GM19351 (cell line): ENCODE measurements around the gene HIVEP3.
A peak's percentile ranks its signal among the peaks of the same experiment; 100 is the strongest.

ENCODE experiments used
- ATAC-seq: cut with Tn5 transposase; IDR thresholded peaks from one replicate; pipeline ENCODE4 v1.9.1; 2021; ENCODE audit warnings: mild to moderate bottlenecking, moderate library complexity; ENCODE audit not compliant: unreplicated experiment

HIVEP3 gene

DNA sequence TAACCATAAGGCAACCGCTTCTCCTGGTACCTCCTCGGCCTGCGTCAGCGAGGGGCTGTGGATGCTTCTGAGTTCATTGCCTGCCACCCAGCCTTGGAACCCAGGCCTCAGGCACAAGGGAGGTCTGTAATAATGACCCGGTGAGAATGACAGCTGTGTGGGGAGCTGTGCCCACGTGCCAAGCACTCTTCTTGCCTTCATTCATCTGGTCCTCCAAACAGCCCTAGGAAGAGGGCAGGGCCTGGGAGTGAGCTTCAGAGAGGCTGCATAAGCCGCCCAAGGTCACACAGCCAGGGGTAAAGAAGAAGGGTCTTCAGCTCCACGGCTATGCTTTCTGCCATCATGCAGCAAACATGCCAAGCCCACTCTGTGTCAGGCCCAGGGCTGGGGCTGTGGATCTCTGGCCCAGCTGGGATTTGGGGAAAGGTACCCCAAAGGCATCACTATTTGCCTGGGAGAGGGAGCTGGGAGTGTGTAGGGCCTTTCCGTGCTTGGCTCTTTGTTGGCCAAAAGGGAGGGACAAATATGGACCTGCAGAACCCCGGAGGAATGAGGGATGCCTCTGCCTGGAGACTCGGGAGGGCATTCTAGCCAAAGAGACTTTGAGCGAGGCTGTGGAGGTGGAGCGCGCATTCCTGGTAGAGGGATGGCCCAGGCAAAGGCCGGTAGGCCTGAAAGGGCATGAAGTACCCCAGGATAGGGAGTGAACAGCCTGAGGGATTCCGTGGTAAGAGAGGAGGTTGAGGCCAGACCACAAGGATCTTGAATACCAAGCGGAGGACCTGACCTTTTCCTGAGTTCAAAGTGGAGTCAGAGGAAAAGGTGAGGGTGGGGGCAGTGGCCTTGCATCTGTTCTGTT, 424.1 kb downstream of the HIVEP3 start:
- no peak for ATAC-seq

DNA sequence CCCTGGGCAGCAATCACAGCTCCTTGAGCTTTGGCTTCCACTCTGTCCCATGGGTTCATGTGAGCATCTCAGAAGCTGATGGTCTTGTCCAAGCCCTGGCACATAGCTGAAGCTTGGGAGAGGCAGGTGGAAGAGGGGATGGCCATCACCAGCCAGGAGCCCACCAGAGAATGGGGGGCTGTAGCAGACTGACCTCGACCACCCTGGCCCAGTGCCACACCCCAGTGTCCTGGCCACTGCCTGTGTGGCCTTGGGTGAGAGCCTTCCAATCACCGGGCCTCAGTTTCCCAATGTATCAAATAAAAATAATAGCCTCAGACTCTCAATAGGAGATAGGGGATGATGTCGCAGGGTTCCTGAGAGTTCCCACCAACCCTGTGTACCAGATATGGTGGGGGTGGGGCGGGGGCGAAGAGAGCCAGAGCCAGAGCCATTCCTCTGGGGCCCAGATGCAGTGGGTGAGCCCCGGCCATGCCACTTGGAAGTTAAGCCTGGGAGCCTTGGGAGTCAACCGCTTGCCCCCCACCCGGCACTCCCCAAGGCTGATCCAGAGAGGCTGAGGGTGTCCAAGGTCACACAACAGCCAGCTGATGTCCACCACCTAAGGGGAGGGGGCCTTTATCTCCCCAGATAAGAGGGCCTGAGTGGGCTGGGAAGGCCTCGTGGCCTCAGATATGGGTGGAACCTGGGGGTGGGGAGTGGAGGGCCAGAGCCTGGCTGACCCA, 424.9 kb downstream of the HIVEP3 start:
- ATAC-seq, result no peak

DNA sequence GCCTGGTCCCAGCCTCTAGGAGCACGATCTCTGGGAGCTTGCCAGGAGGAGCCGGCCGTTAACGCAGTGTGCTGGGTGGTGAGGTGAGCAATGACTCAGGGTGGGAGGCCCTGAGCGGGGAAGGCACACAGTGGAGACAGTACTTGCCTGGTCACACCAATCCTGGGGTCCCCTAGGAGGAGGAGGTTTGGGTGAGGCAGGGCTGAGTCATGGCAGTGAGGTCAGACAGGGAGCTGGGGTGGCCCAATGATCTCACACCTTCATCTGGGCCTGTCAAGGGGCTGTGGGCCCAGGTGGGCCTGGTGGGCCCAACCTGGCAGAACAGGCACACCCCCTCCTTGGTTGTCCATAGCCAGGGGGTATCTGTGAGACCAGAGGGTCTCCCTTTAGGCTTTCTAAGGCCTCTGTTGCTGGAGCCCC, 425.6 kb downstream of the HIVEP3 start:
- no peak for ATAC-seq

DNA sequence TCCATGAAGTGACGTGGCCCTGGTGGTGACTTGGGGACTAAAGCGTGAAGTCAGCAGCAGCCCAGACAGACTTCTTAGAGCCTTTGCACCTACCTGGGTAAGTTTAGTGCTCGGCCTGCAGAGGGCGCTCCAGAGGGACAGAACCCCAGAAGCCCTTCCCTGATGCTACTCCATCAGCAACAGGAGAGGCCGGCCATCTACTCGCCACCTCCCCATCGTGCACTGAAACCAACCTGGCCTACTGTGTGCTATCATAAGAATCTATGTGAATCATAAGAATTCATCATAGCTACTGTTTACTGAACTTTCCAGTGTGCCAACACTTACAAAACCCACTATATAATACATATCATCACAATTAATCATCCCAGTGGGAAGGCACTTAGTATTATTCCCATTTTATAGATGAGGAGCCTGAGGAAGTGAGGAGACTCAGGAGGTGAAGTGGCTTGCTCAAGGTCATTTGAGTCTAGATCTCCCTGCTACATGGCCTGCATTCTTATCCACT, 426.3 kb downstream of the HIVEP3 start:
- ATAC-seq, result no peak

DNA sequence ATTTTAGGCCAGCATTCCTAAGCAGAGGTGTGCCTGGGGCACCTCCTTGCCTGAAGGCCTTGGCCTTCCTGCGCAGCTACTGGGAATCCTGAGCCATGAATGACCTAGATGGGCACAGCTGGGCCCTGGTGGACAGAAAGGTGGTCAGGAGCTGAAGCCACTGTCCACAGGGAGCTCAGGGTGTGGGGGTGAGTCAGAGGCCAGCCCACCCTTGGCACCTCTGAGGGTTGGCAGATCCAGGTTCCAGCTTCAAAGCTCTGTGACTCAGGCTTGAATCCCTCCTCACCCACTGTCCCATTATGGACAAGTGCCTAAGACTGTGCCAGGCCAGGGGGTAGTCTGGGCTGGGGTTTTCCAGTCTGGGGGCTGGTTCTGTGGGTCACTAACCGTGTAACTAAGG, 427.8 kb downstream of the HIVEP3 start:
- ATAC-seq, result no peak

DNA sequence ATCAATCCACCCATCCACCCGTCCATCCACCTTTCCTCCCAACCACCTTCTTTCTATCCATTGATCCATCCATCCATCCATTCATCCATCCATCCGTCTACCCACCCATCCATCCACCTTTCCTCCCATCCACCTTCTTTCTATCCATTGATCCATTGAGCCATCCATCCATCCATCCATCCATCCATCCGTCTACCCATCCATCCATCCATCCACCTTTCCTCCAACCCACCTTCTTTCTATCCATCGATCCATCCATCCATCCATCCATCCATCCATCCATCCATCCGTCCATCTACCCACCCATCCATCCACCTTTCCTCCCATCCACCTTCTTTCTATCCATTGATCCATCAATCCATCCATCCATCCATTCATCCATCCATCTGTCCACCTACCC, 429.2 kb downstream of the HIVEP3 start:
- ATAC-seq, result no peak

DNA sequence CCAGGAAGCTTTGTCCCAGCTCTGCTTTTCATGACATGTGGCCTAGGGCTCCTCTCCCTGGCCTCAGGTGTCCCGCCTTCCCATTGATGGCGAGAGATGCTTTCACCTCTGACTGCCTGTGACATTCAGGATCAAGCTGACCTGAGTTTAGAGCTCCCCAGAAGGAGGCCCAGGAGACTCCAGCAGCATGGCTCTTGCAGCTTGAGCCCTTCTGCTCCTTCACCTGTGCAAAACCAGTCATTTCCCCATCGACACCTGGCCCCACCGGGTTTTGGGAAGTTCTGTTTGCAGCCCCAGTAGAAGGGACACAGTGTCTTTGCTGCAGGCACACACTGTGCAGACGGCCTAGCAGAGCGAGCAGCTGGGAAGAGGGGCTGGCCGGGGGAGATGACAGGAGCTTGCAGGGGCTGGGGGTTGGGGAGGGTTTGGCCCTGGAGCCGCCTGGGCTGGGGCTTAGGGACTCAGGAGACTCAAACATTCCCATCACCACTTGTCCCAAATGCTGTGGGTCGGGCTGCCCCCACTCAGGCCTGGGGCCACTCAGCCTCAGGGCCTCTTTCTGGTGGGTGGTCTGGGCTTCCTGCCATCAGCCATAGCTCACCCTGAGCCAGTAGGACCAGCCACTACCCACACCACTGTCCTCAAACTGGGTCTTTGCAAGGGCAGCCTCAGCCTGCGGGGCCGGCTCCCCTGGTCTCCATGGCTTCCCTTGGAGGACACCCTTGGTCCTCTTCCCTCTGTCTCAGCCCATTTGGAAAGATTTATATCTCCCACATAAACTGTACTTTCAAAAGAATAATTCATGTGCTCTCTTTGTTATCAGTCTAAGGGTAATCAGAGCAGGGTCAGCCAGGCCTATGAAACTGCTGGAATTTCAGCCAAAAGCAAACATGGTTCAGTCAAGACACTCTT, 430.4 kb downstream of the HIVEP3 start:
- ATAC-seq, result no peak

DNA sequence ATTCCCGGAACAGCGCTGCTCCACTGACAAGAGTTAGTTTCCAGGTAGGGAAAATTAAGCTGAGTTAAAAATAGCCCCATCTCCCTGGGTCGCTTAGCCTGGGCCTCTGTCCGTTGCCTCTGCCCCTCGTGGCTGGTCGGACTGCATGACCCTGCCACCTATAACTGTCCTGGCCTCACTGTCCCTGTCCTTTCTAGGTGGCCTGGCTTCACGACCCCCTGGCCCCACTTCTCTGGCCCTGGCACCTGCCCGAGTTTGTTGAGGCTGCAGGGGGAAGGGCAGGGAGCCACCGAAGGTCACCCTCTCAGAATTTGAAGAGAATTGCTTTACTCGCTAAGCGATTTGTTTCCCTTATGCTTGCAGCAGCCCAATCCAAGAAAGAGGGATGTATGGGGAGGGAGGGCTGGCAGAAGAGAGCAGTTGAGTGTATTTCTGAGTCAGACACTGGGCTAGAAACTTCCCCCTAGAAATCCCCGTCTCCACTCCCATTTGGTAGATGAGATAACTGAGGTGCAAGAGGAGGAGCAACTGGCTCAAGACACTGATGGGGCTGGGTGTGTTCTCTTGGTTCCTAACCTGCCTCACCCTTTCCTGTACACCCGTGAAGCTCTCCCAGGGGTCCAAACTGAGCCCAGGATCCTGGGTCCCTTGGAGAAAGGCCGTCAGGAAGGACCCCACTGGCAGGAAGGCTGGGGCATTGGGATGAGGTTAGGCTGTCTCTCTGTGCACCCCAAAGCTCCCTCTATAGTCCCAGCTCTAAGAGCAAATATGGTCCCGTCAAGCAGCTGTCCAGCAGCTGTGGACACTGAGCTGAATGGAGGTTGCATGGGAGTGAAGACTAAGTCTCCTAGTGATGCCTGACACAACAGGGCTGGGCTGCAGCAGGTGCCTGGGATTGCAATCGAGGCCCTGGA, 431.3 kb downstream of the HIVEP3 start:
- ATAC-seq, result peak; percentile 52

DNA sequence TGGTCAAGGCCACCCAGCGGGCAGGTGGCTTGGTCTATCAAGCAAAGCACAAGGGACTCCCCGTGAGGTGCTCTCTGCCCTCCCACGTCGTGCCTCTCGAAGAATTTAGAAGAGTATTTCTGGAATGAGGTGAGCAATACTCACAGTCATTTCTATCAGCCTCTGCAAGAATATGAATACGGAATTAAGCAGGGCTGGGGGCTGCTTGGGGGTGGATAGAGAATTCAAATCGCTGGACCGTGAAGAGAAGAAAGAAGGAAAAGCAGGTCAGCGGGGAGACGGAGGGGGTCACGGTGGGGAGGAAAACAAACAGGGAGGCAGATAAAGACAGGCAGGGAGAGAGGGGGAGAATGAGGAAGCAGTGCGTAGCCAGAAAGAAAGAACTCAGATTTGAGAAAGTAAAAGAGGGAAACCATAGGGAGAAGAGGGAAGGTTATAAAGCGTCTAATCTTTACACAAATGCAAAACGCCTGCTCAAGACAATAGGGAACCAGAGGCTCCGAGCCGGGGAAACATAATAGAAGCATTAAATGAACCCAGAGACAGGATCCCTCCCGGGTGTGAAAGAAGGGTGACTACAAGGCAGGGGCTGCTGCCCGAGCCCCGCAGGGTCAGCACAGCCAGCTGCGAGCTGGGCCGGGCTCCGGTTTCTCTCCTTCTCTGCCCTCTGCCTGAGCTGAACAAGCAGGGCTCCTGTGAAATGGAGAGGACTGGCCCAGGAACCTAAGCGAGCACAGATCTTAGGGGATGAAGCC, 432.2 kb downstream of the HIVEP3 start:
- ATAC-seq, result no peak

DNA sequence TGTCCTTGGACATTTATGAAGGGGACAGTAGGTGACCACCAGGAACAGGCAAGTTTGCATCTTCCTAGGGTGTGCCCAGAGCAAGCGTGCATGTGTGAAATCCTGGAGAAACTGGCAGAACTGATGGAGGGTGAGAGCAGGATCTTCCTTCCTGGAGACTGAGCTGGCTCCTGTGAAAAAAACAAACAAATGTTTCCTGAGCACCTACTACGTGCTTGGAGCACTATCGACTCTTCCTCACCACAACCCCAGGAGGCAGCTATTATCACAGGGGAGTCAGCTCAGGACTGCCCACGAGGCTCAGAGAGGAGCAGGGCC, 432.7 kb downstream of the HIVEP3 start:
- ATAC-seq, result no peak

DNA sequence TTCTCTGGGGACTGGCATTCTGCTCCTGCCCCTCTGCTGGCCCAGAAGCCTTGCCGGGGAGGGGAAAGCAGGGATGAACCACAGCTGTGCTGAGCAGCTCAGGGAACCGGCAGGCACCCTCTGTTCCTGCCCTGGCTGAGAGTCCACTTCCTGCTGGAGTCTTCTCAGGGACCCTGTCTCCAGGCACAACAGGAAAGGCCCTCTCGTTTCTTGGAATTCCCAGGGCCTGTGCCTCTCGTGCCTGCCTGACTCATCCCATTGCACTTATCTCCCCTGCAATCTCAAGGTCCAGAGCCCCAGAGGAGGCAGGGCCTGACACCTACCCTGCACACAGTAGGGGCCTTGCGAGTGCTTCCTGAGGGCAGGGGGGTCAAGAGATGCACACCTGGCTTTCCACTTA, 433.1 kb downstream of the HIVEP3 start:
- no peak for ATAC-seq

DNA sequence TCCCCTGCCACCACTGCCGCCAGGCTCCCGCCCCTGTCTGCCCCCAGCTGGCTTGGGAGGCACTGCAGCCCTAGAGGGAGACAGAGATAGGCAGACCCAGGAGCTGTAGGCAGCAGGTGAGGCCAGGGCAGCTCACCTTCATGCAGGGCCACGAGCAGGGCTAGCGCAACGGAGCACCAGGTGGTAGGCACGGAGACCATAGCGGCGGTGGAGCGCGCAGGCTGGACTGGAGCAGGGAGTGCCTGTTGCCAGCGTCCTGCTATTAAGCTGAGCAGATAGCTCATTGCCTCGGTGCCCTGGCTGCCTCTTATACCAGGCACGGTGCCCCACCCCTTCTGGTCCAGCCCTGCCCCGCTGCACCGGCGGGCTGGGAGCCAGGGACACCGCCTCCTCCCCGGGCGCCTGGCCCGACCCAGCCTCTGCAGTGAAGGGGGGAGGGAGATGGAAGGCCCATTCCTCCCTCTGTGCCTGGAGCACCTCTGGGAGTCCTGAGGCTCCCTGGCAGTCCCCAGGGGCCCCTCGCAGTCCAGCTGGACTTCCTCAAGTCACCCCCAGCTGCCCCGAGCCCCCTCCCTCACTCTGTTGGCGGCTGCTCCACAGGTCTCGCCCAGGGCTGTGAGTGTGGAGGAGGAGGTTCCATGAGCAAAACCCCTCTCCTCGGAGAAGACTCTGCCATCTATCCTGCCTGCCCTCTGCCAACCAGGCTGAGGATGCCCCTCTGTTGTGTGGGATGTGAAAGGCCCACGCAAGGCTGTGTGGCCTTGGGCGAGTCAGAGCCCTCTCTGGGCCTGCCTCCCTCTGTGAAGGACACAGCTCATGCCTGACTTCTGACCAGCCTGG, 434.1 kb downstream of the HIVEP3 start, which contains the start of gene EDN2:
TSS of gene EDN2 (minus strand) at position 282 of the 840 bp plus-strand sequence. CDS start at position 200, 82 bp downstream.
- no peak for ATAC-seq

DNA sequence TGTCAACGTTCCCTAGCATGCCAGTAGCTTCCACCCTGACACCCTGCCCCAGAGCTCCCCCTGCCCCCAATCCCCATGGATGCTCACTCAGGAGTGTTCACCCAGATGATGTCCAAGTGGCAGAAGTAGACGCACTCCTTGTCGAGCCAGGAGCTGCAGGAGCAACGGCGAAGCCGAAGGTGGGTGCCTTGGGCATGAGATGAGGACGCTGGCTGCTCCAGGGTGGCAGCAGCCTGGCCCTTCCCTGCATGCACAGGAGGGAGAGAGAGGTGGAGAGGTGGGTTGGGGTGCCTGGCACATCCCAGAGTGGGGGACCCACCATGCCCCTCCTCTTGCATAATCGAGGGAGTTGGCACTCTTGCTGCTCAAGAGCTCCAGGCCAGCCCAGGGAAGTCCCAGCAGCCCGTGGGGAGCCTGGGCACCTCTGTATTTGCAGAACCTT, 434.7 kb downstream of the HIVEP3 start:
- ATAC-seq, result no peak

DNA sequence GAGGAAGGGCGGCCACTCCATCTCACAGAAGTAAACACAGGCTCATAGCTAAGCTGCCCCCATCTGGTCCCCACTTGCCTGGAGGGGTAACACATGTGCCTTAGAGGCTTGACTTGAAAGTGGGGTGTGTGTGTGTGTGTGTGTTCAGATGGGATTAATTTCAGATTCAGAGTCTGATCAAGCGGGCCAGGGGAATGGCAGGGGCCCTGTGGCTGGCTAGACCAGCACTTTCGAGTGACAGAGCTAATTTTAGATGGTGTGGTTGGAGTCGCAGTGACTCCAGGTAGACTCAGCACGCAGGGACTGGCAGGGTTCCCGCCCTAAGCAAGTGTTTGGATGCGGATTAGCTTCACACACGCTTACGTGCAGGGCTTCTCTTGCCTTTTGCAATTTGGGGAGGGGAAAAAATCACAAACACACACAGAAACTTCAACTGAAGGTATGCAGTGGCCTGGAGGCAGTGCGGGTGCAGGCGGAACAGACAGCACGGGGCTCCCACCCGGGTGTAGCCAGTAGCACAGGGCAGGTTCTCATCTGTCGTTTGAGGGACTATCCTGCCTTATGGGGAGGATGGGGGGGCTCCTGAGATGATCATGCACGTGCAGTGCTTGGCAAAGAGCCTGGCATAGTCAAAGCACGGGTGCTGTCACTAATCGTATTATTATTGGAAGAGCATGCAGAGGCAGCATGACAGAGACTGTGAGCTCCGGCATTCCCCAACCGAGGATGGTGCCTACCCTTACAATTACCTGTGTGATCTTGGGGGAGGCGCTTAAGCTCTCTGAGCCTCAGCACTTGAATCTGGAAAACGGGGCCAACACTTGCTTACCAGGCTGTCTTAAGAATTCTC, 435.5 kb downstream of the HIVEP3 start:
- ATAC-seq, result no peak

DNA sequence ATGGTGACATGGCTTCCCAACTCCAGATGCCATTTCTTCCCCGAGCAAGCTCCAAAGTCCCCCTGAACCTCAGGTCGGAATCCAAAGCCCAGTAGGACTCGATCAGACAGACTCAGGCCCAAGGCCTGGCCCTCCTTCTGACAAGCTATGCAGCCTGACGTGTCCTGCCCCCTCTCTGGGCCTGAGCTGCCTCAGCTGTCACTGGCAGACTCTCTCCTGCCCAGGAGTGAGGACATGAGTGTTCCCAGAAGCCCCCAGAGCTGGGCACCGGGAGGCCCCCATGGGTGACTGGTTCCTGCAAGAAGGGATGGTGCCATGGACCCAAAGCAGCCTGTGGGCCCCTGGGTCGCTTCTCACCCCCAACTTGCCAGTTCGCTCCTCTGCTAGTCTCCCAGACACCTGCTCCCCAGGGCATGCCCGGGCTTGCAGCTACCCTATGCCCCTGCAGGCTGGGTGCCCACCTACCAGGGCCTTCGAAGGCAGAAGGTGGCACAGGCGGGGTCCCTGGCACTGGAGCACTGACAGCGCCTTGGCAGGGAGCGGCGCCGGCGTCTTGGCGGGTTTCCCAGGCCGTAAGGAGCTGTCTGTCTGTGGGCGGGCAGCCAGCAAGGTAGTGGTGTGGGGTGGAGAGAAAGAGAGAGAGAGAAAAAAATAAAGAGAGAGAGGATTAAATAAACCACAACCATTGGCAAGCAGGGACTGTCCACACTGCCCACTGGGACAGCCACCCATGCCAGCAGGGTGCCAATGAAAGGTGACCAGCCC, 436.5 kb downstream of the HIVEP3 start:
- ATAC-seq, result no peak

DNA sequence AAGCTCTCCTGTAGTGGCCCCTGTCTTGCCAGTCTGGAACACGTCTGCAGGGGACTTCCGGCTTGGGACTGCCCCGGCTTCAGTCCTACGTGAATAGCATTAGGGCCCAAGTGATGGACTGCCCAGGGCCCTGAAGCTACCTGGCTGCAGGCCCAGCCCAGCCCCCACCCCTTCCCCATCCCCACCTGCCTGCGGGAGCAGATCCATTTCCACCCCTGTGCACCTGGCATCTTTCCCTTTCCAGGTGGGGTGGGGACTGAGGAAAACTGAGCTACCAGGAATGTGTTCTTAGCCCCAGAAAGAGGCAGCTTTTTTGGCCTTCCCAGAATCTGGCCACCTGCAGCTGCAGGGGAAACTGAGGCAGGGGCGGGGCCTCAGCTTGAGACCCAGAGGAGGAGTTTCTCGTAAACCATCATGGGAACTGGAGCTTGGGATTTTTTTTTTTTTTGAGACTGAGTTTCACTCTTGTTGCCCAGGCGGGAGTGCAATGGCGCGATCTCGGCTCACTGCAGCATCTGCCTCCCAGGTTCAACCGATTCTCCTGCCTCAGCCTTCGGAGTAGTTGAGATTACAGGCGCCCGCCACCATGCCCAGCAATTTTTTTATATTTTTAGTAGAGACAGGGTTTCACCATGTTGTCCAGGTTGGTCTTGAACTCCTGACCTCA, 437.5 kb downstream of the HIVEP3 start:
- ATAC-seq, result no peak
